HepG2 (cell line): ENCODE results near the gene GNA12. TPM values are rescaled to one million over a fixed set of nuclear protein-coding genes. Genes with fewer than 3 reads are reported as not detected.
"Not testable (repeated sequence)": the region's sequence is repeated elsewhere in the genome, so short reads cannot be mapped to it uniquely, and the experiment has no call there.

ENCODE experiments used
- EED ChIP-seq: sonication (generic); formaldehyde crosslinking; IDR thresholded peaks from 2 replicates; pipeline ENCODE4 v1.5.0; 2020; ENCODE audit warnings: mild to moderate bottlenecking, missing genetic modification reagents
- EP300 ChIP-seq, 3 experiments: sonication (generic) in 1 of 3; formaldehyde crosslinking in 1 of 3; IDR thresholded peaks; 2 replicates each; pipeline versions ENCODE4 v1.5.1 to v1.6.1; 2011 to 2020; ENCODE audit warnings: low read depth in 2 of 3, low read length in 2 of 3, borderline replicate concordance in 1 of 3, improper control_type of control experiment in 1 of 3, mild to moderate bottlenecking in 1 of 3, missing genetic modification reagents in 1 of 3, moderate library complexity in 1 of 3
- FOSL2 ChIP-seq: sonication (generic); formaldehyde crosslinking; IDR thresholded peaks from 2 replicates; pipeline ENCODE4 v1.4.0; 2020; ENCODE audit warnings: missing genetic modification reagents
- GATAD2A ChIP-seq: IDR thresholded peaks from 2 replicates; pipeline ENCODE4 v1.6.1; 2016
- HOXA5 ChIP-seq: sonication (generic); formaldehyde crosslinking; IDR thresholded peaks from 2 replicates; pipeline ENCODE4 v1.4.0; 2020; ENCODE audit warnings: missing genetic modification reagents
- KAT8 ChIP-seq: IDR thresholded peaks from 2 replicates; pipeline ENCODE4 v1.6.1; 2016; ENCODE audit warnings: missing genetic modification reagents, missing compliant biosample characterization
- MED1 ChIP-seq: sonication (generic); formaldehyde crosslinking; IDR thresholded peaks from 2 replicates; pipeline ENCODE4 v1.4.0; 2020; ENCODE audit warnings: missing genetic modification reagents
- PPARG ChIP-seq: conservative IDR thresholded peaks from 2 replicates; pipeline ENCODE4 v1.6.1; 2016; ENCODE audit warnings: missing biosample characterization, missing genetic modification reagents
- SAP130 ChIP-seq: IDR thresholded peaks from 2 replicates; pipeline ENCODE4 v1.6.1; 2016; ENCODE audit warnings: low read depth
- SMAD3 ChIP-seq: sonication (generic); formaldehyde crosslinking; IDR thresholded peaks from 2 replicates; pipeline ENCODE4 v1.4.0; 2020; ENCODE audit warnings: missing genetic modification reagents
- THAP11 ChIP-seq: IDR thresholded peaks from 2 replicates; pipeline ENCODE4 v1.6.1; 2016; ENCODE audit warnings: missing biosample characterization, missing genetic modification reagents
- ZFY ChIP-seq: sonication (generic); formaldehyde crosslinking; IDR thresholded peaks from 2 replicates; pipeline ENCODE4 v1.4.0; 2020; ENCODE audit warnings: missing genetic modification reagents
- ZNF121 ChIP-seq: sonication (generic); formaldehyde crosslinking; IDR thresholded peaks from 2 replicates; pipeline ENCODE4 v1.5.0; 2020; ENCODE audit warnings: mild to moderate bottlenecking, missing genetic modification reagents
- ZNF292 ChIP-seq: sonication (generic); formaldehyde crosslinking; IDR thresholded peaks from 2 replicates; pipeline ENCODE4 v1.8.1; 2022; ENCODE audit warnings: mild to moderate bottlenecking, low read depth, missing genetic modification reagents, borderline replicate concordance
- ZNF644 ChIP-seq: IDR thresholded peaks from 2 replicates; pipeline ENCODE4 v1.6.1; 2016; ENCODE audit warnings: low read depth
- ZNF781 ChIP-seq: sonication (generic); formaldehyde crosslinking; IDR thresholded peaks from 2 replicates; pipeline ENCODE4 v1.5.1; 2020; ENCODE audit warnings: borderline replicate concordance, mild to moderate bottlenecking, missing genetic modification reagents; ENCODE audit errors: not compliant biosample characterization
- polyA plus RNA-seq, 8 experiments: library from polyadenylated mRNA; depleted of rRNA in 3 of 8; stranded (reverse) in 7 of 8; unstranded in 1 of 8; fragments of >200 nt; fragmentation: Illumina TruSeq in 4 of 8; extraction: Trizol in 4 of 8; gene quantifications; 2 replicates each; pipeline versions ENCODE4 v1.2.1 to v1.2.3, GENCODE V29; 2011 to 2016; ENCODE audit warnings: low read depth in 4 of 8, missing spikeins in 1 of 8, mixed read lengths in 1 of 8; ENCODE audit not compliant: insufficient read depth in 1 of 8
- total RNA-seq, 5 experiments: library from RNA; depleted of rRNA; stranded (reverse); fragments of >200 nt; fragmentation: Illumina TruSeq; extraction: Trizol; gene quantifications; 2 replicates each; pipeline ENCODE4 v1.2.3, GENCODE V29; 2016; ENCODE audit warnings: low read depth in 1 of 5
- TF ChIP-seq, protein P1 (sequence below): sonication (generic); formaldehyde crosslinking; IDR thresholded peaks from 2 replicates; pipeline ENCODE4 v1.5.1; 2020; ENCODE audit warnings: mild to moderate bottlenecking, missing genetic modification reagents, moderate library complexity
- TF ChIP-seq, protein P2 (sequence below): sonication (generic); formaldehyde crosslinking; IDR thresholded peaks from 2 replicates; pipeline ENCODE4 v1.5.0; 2020; ENCODE audit warnings: mild to moderate bottlenecking, missing genetic modification reagents, borderline replicate concordance
- TF ChIP-seq, protein P3 (sequence below): sonication (generic); formaldehyde crosslinking; IDR thresholded peaks from 2 replicates; pipeline ENCODE4 v1.5.1; 2020; ENCODE audit warnings: mild to moderate bottlenecking, moderate library complexity, missing genetic modification reagents

GNA12 gene
- total and polyA plus RNA-seq, 2 of the 13 experiments (the other 11 are each of a cell fraction or from before 2014, with no cell fraction given): 16.2 to 50.9 TPM

DNA sequence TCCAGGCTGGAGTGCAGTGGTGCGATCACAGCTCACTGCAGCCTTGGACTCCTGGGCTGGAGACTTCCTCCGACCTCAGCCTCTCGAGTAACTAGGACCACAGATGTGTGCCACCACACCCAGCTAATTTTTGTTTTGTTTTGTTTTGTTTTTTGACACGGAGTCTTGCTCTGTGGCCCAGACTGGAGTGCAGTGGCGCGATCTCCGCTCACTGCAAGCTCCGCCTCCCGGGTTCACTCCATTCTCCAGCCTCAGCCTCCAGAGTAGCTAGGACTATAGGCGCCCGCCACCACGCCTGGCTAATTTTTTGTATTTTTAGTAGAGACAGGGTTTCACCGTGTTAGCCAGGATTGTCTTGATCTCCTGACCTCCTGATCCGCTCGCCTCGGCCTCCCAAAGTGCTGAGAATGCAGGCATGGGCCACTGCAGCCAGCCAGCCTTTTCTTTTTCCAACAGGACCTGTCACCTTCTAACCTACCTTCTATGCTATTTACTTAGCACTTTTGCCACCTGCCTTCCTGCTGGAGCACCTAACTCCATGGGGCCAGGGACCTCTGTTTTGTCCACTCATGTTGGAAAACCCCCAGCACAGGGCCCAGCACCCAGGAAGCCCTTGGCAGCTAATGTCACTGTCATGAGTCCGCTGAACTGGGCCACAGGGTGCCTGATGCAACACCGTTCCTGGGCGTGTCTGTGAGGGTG is 150.5 kb downstream of the GNA12 start (continued):
- TF ChIP-seq, protein P1, sequence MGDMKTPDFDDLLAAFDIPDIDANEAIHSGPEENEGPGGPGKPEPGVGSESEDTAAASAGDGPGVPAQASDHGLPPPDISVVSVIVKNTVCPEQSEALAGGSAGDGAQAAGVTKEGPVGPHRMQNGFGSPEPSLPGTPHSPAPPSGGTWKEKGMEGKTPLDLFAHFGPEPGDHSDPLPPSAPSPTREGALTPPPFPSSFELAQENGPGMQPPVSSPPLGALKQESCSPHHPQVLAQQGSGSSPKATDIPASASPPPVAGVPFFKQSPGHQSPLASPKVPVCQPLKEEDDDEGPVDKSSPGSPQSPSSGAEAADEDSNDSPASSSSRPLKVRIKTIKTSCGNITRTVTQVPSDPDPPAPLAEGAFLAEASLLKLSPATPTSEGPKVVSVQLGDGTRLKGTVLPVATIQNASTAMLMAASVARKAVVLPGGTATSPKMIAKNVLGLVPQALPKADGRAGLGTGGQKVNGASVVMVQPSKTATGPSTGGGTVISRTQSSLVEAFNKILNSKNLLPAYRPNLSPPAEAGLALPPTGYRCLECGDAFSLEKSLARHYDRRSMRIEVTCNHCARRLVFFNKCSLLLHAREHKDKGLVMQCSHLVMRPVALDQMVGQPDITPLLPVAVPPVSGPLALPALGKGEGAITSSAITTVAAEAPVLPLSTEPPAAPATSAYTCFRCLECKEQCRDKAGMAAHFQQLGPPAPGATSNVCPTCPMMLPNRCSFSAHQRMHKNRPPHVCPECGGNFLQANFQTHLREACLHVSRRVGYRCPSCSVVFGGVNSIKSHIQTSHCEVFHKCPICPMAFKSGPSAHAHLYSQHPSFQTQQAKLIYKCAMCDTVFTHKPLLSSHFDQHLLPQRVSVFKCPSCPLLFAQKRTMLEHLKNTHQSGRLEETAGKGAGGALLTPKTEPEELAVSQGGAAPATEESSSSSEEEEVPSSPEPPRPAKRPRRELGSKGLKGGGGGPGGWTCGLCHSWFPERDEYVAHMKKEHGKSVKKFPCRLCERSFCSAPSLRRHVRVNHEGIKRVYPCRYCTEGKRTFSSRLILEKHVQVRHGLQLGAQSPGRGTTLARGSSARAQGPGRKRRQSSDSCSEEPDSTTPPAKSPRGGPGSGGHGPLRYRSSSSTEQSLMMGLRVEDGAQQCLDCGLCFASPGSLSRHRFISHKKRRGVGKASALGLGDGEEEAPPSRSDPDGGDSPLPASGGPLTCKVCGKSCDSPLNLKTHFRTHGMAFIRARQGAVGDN (CRISPR knock-in tag): peak; percentile 64
- TF ChIP-seq, protein P2, sequence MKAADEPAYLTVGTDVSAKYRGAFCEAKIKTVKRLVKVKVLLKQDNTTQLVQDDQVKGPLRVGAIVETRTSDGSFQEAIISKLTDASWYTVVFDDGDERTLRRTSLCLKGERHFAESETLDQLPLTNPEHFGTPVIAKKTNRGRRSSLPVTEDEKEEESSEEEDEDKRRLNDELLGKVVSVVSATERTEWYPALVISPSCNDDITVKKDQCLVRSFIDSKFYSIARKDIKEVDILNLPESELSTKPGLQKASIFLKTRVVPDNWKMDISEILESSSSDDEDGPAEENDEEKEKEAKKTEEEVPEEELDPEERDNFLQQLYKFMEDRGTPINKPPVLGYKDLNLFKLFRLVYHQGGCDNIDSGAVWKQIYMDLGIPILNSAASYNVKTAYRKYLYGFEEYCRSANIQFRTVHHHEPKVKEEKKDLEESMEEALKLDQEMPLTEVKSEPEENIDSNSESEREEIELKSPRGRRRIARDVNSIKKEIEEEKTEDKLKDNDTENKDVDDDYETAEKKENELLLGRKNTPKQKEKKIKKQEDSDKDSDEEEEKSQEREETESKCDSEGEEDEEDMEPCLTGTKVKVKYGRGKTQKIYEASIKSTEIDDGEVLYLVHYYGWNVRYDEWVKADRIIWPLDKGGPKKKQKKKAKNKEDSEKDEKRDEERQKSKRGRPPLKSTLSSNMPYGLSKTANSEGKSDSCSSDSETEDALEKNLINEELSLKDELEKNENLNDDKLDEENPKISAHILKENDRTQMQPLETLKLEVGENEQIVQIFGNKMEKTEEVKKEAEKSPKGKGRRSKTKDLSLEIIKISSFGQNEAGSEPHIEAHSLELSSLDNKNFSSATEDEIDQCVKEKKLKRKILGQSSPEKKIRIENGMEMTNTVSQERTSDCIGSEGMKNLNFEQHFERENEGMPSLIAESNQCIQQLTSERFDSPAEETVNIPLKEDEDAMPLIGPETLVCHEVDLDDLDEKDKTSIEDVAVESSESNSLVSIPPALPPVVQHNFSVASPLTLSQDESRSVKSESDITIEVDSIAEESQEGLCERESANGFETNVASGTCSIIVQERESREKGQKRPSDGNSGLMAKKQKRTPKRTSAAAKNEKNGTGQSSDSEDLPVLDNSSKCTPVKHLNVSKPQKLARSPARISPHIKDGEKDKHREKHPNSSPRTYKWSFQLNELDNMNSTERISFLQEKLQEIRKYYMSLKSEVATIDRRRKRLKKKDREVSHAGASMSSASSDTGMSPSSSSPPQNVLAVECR (CRISPR knock-in tag): peak; percentile 42; the same call in 1 of the 2 replicates
- TF ChIP-seq MED1 (CRISPR knock-in tag): peak; percentile 46; the same call in 1 of the 2 replicates
- TF ChIP-seq, protein P3, sequence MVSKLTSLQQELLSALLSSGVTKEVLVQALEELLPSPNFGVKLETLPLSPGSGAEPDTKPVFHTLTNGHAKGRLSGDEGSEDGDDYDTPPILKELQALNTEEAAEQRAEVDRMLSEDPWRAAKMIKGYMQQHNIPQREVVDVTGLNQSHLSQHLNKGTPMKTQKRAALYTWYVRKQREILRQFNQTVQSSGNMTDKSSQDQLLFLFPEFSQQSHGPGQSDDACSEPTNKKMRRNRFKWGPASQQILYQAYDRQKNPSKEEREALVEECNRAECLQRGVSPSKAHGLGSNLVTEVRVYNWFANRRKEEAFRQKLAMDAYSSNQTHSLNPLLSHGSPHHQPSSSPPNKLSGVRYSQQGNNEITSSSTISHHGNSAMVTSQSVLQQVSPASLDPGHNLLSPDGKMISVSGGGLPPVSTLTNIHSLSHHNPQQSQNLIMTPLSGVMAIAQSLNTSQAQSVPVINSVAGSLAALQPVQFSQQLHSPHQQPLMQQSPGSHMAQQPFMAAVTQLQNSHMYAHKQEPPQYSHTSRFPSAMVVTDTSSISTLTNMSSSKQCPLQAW: peak; percentile 57; the same call in 1 of the 2 replicates
- TF ChIP-seq ZNF292 (CRISPR knock-in tag): 0 out of 2 replicates have a peak, but pooled peaks have one; percentile 30
- TF ChIP-seq HOXA5 (CRISPR knock-in tag): 0 out of 2 replicates have a peak, but pooled peaks have one; percentile 36
- TF ChIP-seq THAP11 (CRISPR knock-in tag): peak; percentile 9; the same call in 1 of the 2 replicates
- TF ChIP-seq SMAD3 (CRISPR knock-in tag): peak; percentile 40; the same call in 1 of the 2 replicates
- TF ChIP-seq ZFY (CRISPR knock-in tag): peak; percentile 67
- TF ChIP-seq GATAD2A (CRISPR knock-in tag): peak; percentile 33; the same call in 1 of the 2 replicates
- peak; percentile 82; the same call in 1 of the 2 replicates for TF ChIP-seq EED
- TF ChIP-seq EP300 (IDR thresholded peaks at IDR 0.05; ENCODE audit: low read depth in 2 of 2, low read length in 2 of 2): peak in 1 of 2 experiments; percentile 28; a peak in 1 of 4 replicates
- not testable (repeated sequence) for TF ChIP-seq EP300 (CRISPR knock-in tag; IDR thresholded peaks at IDR 0.05; ENCODE audit: borderline replicate concordance)
- peak; percentile 43 for TF ChIP-seq ZNF781 (CRISPR knock-in tag)
- TF ChIP-seq PPARG (CRISPR knock-in tag): 0 out of 2 replicates have a peak, but pooled peaks have one; percentile 11
- peak; percentile 52; the same call in 1 of the 2 replicates for TF ChIP-seq FOSL2
- peak; percentile 65; the same call in 1 of the 2 replicates for TF ChIP-seq SAP130 (CRISPR knock-in tag)
- peak; percentile 95 for TF ChIP-seq ZNF121 (CRISPR knock-in tag)
- TF ChIP-seq ZNF644: 0 out of 2 replicates have a peak, but pooled peaks have one; percentile 13
- peak; percentile 48; the same call in 1 of the 2 replicates for TF ChIP-seq KAT8 (CRISPR knock-in tag)
